ENCODE results near the gene UNC80. TPM values are rescaled to one million over a fixed set of nuclear protein-coding genes. Genes with fewer than 3 reads are reported as not detected.

The UNC80 gene
- total and polyA plus RNA-seq, 2 of the 4 experiments (the other 2 are of a cell fraction): not detected

DNA sequence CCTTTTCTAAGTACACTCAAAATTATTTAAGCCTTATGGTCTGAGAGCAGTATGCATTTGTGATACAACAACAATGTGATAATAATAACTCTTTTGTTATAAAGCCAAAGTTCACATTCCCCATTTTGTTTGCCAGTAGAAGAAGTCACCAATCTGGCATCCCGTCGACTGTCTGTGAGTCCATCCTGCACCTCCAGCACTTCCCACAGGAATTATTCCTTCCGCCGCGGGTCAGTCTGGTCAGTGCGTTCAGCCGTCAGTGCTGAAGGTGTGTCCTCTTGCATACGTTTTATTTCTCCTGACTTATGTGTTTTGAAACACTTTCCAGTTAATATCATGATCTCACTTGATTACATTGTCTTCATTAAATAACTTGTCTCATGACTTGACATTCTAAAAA lies 150.5 kb downstream of the UNC80 start:
- no peak overlapping the region for H3K4me3 ChIP-seq (ENCODE audit: insufficient read depth, low read depth, low read length)
- CTCF ChIA-PET: no interaction called here
- intact Hi-C loops (cut with micrococcal nuclease): no loop called here
- no peak overlapping the region for H4K5ac ChIP-seq (ENCODE audit: low read depth, low read length)
- no peak overlapping the region for H4K8ac ChIP-seq (ENCODE audit: low read depth in 2 of 2, low read length in 2 of 2)
- no peak overlapping the region for H2AFZ ChIP-seq (replicated peaks; ENCODE audit: low read length, poor library complexity)
- H3K36me3 ChIP-seq (ENCODE audit: control insufficient read depth, insufficient read depth, low read length): no peaks in the 10 kb centered on the region
- H3K27me3 ChIP-seq (ENCODE audit: control insufficient read depth, insufficient read depth, low read length): no peaks in the 10 kb centered on the region
- H3K9me1 ChIP-seq (ENCODE audit: insufficient read depth, low read length): no peaks in the 10 kb centered on the region
- no peak overlapping the region for H3K9ac ChIP-seq (ENCODE audit: low read depth, low read length)
- H3K56ac ChIP-seq (ENCODE audit: extremely low read depth, insufficient read depth, low read length): no peak overlapping the region
- POLR2A ChIA-PET (ENCODE audit: unreplicated experiment): no interaction called here
- no TSS peak for BruUV-seq (replicated peaks)
- no peak overlapping the region for H3K18ac ChIP-seq (ENCODE audit: low read depth, low read length)
- H2BK20ac ChIP-seq (ENCODE audit: low read depth, low read length): no peak overlapping the region
- in situ Hi-C loops (cut with MboI; ENCODE audit: low sequenced_read_pairs): no loop called here
- ATAC-seq (ENCODE audit: low read depth) (no peak), DNase-seq (no peak)
- dilution Hi-C loops (cut with HindIII; ENCODE audit: low sequenced_read_pairs, unreplicated experiment): no loop called here
- H3K9me3 ChIP-seq (ENCODE audit: control insufficient read depth, insufficient read depth, low read length): no peaks in the 10 kb centered on the region
- no peaks in the 10 kb centered on the region for H3K79me1 ChIP-seq (ENCODE audit: low read depth in 1 of 2, low read length in 2 of 2)
- TF ChIP-seq, protein P1, sequence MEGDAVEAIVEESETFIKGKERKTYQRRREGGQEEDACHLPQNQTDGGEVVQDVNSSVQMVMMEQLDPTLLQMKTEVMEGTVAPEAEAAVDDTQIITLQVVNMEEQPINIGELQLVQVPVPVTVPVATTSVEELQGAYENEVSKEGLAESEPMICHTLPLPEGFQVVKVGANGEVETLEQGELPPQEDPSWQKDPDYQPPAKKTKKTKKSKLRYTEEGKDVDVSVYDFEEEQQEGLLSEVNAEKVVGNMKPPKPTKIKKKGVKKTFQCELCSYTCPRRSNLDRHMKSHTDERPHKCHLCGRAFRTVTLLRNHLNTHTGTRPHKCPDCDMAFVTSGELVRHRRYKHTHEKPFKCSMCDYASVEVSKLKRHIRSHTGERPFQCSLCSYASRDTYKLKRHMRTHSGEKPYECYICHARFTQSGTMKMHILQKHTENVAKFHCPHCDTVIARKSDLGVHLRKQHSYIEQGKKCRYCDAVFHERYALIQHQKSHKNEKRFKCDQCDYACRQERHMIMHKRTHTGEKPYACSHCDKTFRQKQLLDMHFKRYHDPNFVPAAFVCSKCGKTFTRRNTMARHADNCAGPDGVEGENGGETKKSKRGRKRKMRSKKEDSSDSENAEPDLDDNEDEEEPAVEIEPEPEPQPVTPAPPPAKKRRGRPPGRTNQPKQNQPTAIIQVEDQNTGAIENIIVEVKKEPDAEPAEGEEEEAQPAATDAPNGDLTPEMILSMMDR (conservative IDR thresholded peaks at IDR 0.05; ENCODE audit: low read depth, low read length): no peak
- TF ChIP-seq SMC3 (IDR thresholded peaks at IDR 0.05; ENCODE audit: low read depth, low read length): no peak
- TF ChIP-seq MAFK (IDR thresholded peaks at IDR 0.05; ENCODE audit: low read depth, low read length): no peak
- TF ChIP-seq RFX5 (IDR thresholded peaks at IDR 0.05; ENCODE audit: low read depth, low read length): no peak
- TF ChIP-seq POLR2A (IDR thresholded peaks at IDR 0.05; ENCODE audit: low read depth, low read length): no peak
- TF ChIP-seq BHLHE40 (IDR thresholded peaks at IDR 0.05; ENCODE audit: low read depth, low read length): no peak
- TF ChIP-seq FOS (IDR thresholded peaks at IDR 0.05; ENCODE audit: low read depth, low read length): no peak
- TF ChIP-seq NFE2L2 (IDR thresholded peaks at IDR 0.05; ENCODE audit: low read depth, low read length): no peak
- no peak for TF ChIP-seq USF2 (IDR thresholded peaks at IDR 0.05; ENCODE audit: low read depth, low read length)
- H3K4me2 ChIP-seq (ENCODE audit: low read depth, low read length): no peak overlapping the region
- no peak overlapping the region for H3K4ac ChIP-seq (ENCODE audit: low read depth, low read length)
- H2AK5ac ChIP-seq (ENCODE audit: low read depth, low read length): no peak overlapping the region
- no peaks in the 10 kb centered on the region for H3K4me1 ChIP-seq (ENCODE audit: control insufficient read depth, insufficient read depth, low read length)
- no peak overlapping the region for H3K14ac ChIP-seq (replicated peaks; ENCODE audit: low read depth, low read length)
- H4K20me1 ChIP-seq (ENCODE audit: insufficient read depth, low read length): no peaks in the 10 kb centered on the region
- WGBS, 2 experiments (ENCODE audit: extremely low coverage in 2 of 2, insufficient read length in 1 of 2): no CpG with 5 or more reads among the region's 8 CpGs
- H2BK120ac ChIP-seq (ENCODE audit: low read depth, low read length): no peak overlapping the region
- H4K91ac ChIP-seq (ENCODE audit: insufficient read depth, low read depth, low read length): no peak overlapping the region
- H2BK15ac ChIP-seq (ENCODE audit: low read depth, low read length): no peak overlapping the region
- H3K23ac ChIP-seq (ENCODE audit: low read depth, low read length): no peak overlapping the region
- no peak overlapping the region for H3K27ac ChIP-seq (ENCODE audit: insufficient read depth, low read length)
- H2AK9ac ChIP-seq (replicated peaks; ENCODE audit: low read depth, low read length, poor library complexity): no peak overlapping the region
- no peak overlapping the region for H2BK5ac ChIP-seq (ENCODE audit: low read depth, low read length, poor library complexity, severe bottlenecking)

All from IMR-90 (cell line).